ENCODE data around the gene TGFB1I1. TPM values are rescaled to one million over a fixed set of nuclear protein-coding genes. Genes with fewer than 3 reads are reported as not detected.
"Not testable (repeated sequence)": the region's sequence is repeated elsewhere in the genome, so short reads cannot be mapped to it uniquely, and the experiment has no call there.

The TGFB1I1 gene
- total RNA-seq (2014; rRNA removed; shearing (Covaris generic)): 35.9 and 90.6 TPM in 2 replicates
- 115 and 118 TPM in 2 replicates for polyA plus RNA-seq (2015; cell fraction: cytosol; rRNA removed)
- 130 and 132 TPM in 2 replicates for polyA plus RNA-seq (2015; cell fraction: nucleus; rRNA removed)

GRCh38 chr16:31471875-31472708 is at the start of gene TGFB1I1:
TSS of gene TGFB1I1 (plus strand) at chr16:31472152. CDS start at chr16:31472189, 37 bp downstream.
- DNase-seq (ENCODE audit: low read depth): peak; percentile 55

- DNase-seq (ENCODE audit: low read depth): no peak
Observed at GRCh38 chr16:31423241-31423640, 48.7 kb upstream of the TGFB1I1 start.

GRCh38 chr16:31423801-31424200 is 48.2 kb upstream of the TGFB1I1 start:
- DNase-seq (ENCODE audit: low read depth): no peak

- no peak for DNase-seq (ENCODE audit: low read depth)
Observed at GRCh38 chr16:31427441-31428278, 44.3 kb upstream of the TGFB1I1 start.

GRCh38 chr16:31428279-31428597 is 43.7 kb upstream of the TGFB1I1 start, which contains the start of gene COX6A2:
TSS of gene COX6A2 (minus strand) at chr16:31428360. CDS start at chr16:31428325, 35 bp downstream.
- DNase-seq (ENCODE audit: low read depth): no peak

- no peak for DNase-seq (ENCODE audit: low read depth)
Observed at GRCh38 chr16:31428638-31429247, 43.2 kb upstream of the TGFB1I1 start.

- no peak for DNase-seq (ENCODE audit: low read depth)
Observed at GRCh38 chr16:31429314-31429713, 42.6 kb upstream of the TGFB1I1 start.

GRCh38 chr16:31429796-31430195 is 42.2 kb upstream of the TGFB1I1 start:
- DNase-seq (ENCODE audit: low read depth): no peak

GRCh38 chr16:31430380-31431052 is 41.4 kb upstream of the TGFB1I1 start:
- DNase-seq (ENCODE audit: low read depth): no peak

GRCh38 chr16:31435341-31436220 is 36.4 kb upstream of the TGFB1I1 start:
- no peak for DNase-seq (ENCODE audit: low read depth)

- no peak for DNase-seq (ENCODE audit: low read depth)
Observed at GRCh38 chr16:31436221-31437045, 35.5 kb upstream of the TGFB1I1 start.

GRCh38 chr16:31438414-31438813 is 33.5 kb upstream of the TGFB1I1 start:
- no peak for DNase-seq (ENCODE audit: low read depth)

- not testable (repeated sequence) for DNase-seq (ENCODE audit: low read depth)
Observed at GRCh38 chr16:31439023-31439422, 32.9 kb upstream of the TGFB1I1 start.

- no peak for DNase-seq (ENCODE audit: low read depth)
Observed at GRCh38 chr16:31439519-31439918, 32.4 kb upstream of the TGFB1I1 start.

- DNase-seq (ENCODE audit: low read depth): no peak
Observed at GRCh38 chr16:31440516-31441184, 31.3 kb upstream of the TGFB1I1 start.

GRCh38 chr16:31441956-31442355 is 30.0 kb upstream of the TGFB1I1 start:
- no peak for DNase-seq (ENCODE audit: low read depth)

- DNase-seq (ENCODE audit: low read depth): not testable (repeated sequence)
Observed at GRCh38 chr16:31445931-31446330, 26.0 kb upstream of the TGFB1I1 start.

GRCh38 chr16:31451201-31451600 is 20.8 kb upstream of the TGFB1I1 start:
- DNase-seq (ENCODE audit: low read depth): no peak

Measured in HT1080 (cell line).